WERI-Rb-1 (cell line): ENCODE results near the gene ZBTB42.

Experiments
- DNase-seq: peaks from one replicate; pipeline ENCODE4 v3.0.0-alpha.2; 2020
- H3K27ac ChIP-seq: fragments of 250-450 bp; sonication (Bioruptor Pico); 2 replicates; pipeline ENCODE4 v1.5.1; 2020; ENCODE audit warnings: mild to moderate bottlenecking, moderate library complexity
- H3K27me3 ChIP-seq: fragments of 250-450 bp; sonication (Bioruptor Pico); 2 replicates; pipeline ENCODE4 v1.5.1; 2021; ENCODE audit warnings: mild to moderate bottlenecking, low read depth, moderate library complexity; ENCODE audit not compliant: insufficient read depth, severe bottlenecking
- H3K36me3 ChIP-seq: fragments of 250-450 bp; sonication (Bioruptor Pico); 2 replicates; pipeline ENCODE4 v1.5.1; 2020; ENCODE audit warnings: mild to moderate bottlenecking, moderate library complexity
- H3K4me3 ChIP-seq: 2 replicates; pipeline ENCODE4 v1.5.1; 2011; ENCODE audit warnings: low read depth, mild to moderate bottlenecking, control low read depth, low read length
- H3K9me3 ChIP-seq: fragments of 250-450 bp; sonication (Bioruptor Pico); 2 replicates; pipeline ENCODE4 v1.5.1; 2021; ENCODE audit warnings: mild to moderate bottlenecking, moderate library complexity; ENCODE audit not compliant: severe bottlenecking
- TF ChIP-seq, protein P1 (sequence below): IDR thresholded peaks from 2 replicates; pipeline ENCODE4 v1.5.1; 2011; ENCODE audit warnings: low read depth, mild to moderate bottlenecking, control low read depth, inconsistent platforms, low read length

Gene ZBTB42

DNA sequence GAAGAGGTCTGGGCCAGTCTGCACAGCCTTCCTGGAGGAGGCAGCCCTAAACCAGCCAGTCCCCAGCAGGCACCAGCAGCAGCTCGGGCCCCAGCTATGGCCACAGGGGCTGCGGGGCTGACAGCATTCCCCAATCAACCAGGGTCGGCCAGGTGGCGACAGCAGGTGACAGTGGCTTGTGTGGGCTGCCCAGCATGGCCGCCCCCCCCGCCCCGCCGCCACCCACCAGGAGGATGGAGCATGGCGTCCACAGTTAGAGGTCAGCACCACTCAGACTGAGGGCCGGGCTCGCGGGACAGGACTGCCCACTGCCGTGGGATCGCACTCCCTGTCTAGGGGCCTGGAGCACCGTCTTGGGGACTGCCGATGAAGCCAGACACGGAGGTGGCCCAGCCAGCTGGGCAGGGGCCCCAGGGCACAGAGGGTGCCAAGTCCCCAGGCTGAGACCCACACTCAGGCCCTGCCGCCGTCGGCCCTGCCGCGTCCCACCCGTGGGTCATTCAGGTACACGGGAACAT is 20.3 kb upstream of the ZBTB42 start:
- Histone ChIP-seq H3K27me3 (no peaks in the 10 kb centered on the region), H3K27ac (no peak overlapping the region), H3K9me3 (no peaks in the 10 kb centered on the region), H3K36me3 (peaks cover 23% of the 10 kb centered on the region), H3K4me3 (no peak overlapping the region)
- TF ChIP-seq, protein P1, sequence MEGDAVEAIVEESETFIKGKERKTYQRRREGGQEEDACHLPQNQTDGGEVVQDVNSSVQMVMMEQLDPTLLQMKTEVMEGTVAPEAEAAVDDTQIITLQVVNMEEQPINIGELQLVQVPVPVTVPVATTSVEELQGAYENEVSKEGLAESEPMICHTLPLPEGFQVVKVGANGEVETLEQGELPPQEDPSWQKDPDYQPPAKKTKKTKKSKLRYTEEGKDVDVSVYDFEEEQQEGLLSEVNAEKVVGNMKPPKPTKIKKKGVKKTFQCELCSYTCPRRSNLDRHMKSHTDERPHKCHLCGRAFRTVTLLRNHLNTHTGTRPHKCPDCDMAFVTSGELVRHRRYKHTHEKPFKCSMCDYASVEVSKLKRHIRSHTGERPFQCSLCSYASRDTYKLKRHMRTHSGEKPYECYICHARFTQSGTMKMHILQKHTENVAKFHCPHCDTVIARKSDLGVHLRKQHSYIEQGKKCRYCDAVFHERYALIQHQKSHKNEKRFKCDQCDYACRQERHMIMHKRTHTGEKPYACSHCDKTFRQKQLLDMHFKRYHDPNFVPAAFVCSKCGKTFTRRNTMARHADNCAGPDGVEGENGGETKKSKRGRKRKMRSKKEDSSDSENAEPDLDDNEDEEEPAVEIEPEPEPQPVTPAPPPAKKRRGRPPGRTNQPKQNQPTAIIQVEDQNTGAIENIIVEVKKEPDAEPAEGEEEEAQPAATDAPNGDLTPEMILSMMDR, result no peak
- no peak for DNase-seq

DNA sequence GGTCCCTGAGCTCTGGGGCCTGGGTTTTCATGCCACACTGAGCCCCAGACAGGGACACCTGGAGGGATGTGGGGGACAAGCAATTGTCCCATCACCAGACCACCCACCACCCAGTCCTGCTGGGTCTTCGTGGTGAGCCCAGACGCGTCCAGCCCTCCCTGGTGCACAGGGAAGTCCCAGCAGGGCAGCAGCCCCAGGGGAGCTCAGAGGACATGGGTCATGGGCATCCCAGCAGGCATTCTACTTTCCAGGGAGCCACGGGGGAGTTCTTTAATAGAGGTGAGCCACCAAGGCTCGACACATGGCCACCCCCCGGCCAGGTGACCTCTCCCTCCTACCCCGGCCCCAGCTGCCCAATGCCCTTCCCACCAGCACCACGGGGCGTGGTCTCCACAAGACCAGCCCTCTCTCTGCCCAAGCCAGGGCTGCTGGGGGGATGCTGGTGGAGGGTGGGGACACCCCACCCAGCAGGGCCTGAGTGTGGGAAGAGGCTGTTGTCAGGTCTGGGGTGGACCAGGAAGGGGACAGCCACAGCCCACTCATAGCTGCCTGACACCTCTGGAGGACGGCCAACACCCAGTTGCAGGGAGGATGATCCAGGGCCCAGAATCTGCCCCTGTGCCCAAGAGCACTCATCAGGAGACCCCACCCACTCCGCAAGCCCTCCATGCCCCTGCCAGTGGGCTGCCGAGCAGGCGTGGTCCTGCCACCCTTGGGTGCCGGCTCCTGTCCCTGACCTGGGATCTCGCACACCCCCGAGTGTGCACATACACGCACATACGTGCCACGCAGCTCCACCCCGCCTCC is 19.4 kb upstream of the ZBTB42 start:
- Histone ChIP-seq H3K9me3 (no peaks in the 10 kb centered on the region), H3K4me3 (no peak overlapping the region), H3K36me3 (peaks cover 16% of the 10 kb centered on the region), H3K27ac (no peak overlapping the region), H3K27me3 (no peaks in the 10 kb centered on the region)
- TF ChIP-seq, protein P1, result no peak
- DNase-seq, result no peak

DNA sequence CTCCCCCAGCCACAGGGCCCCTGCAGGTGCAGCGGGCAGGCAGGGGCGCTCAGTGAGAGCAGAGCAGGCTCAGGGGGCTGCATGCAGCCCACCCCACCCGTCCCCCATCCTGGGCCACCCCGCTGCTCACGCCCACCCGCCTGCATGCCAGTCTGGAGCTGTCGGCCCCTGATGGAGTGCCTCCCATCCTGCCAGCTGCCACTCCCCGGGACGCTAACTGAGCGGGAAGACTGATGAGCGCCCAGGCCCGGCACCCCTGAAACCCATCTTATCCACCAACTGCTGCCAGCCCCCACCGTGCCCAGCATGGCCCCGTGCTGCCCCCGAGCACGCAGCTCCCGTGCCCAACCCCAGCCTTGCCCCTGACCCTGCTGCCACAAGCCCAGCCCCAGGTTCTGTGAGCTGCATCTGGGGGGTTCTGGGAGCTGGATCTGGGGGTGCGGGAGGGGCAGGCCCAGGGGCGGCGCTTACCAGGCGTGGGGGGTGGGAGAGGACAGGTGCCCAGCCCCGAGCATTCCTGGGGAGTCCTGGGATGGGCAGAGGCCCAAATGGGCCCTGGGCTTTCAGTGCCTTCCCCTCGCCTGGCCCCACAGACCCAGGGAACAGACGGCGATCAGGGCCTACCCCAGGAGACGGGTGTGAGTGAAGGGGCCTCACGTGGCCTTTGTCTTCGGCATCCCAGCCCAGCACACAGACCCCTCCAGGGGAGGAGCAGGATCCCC is 18.7 kb upstream of the ZBTB42 start:
- no peaks in the 10 kb centered on the region for H3K9me3 ChIP-seq
- TF ChIP-seq, protein P1, result no peak
- H3K36me3 ChIP-seq, result peaks cover 11% of the 10 kb centered on the region
- no peak overlapping the region for H3K27ac ChIP-seq
- H3K4me3 ChIP-seq, result no peak overlapping the region
- no peak for DNase-seq
- H3K27me3 ChIP-seq, result no peaks in the 10 kb centered on the region

GRCh38 chr14:104782808-104783139 is 18.1 kb upstream of the ZBTB42 start:
- TF ChIP-seq, protein P1, result no peak
- H3K9me3 ChIP-seq, result no peaks in the 10 kb centered on the region
- DNase-seq, result no peak
- peaks cover 16% of the 10 kb centered on the region for H3K36me3 ChIP-seq
- no peak overlapping the region for H3K27ac ChIP-seq
- H3K4me3 ChIP-seq, result no peak overlapping the region
- H3K27me3 ChIP-seq, result no peaks in the 10 kb centered on the region

- TF ChIP-seq, protein P1, result no peak
- no peak overlapping the region for H3K27ac ChIP-seq
- no peak for DNase-seq
- no peak overlapping the region for H3K4me3 ChIP-seq
- peaks cover 18% of the 10 kb centered on the region for H3K36me3 ChIP-seq
- no peaks in the 10 kb centered on the region for H3K9me3 ChIP-seq
- no peaks in the 10 kb centered on the region for H3K27me3 ChIP-seq
Observed at GRCh38 chr14:104783484-104784217, 17.2 kb upstream of the ZBTB42 start.
